GM12872 (cell line): ENCODE measurements around the gene CSF1R.

Experiments used
- TF ChIP-seq, protein P1 (sequence below): IDR thresholded peaks from 3 replicates; pipeline ENCODE4 v1.5.1; 2011; ENCODE audit warnings: low read depth, mild to moderate bottlenecking, low read length, moderate library complexity; ENCODE audit not compliant: insufficient read depth

Gene CSF1R

DNA sequence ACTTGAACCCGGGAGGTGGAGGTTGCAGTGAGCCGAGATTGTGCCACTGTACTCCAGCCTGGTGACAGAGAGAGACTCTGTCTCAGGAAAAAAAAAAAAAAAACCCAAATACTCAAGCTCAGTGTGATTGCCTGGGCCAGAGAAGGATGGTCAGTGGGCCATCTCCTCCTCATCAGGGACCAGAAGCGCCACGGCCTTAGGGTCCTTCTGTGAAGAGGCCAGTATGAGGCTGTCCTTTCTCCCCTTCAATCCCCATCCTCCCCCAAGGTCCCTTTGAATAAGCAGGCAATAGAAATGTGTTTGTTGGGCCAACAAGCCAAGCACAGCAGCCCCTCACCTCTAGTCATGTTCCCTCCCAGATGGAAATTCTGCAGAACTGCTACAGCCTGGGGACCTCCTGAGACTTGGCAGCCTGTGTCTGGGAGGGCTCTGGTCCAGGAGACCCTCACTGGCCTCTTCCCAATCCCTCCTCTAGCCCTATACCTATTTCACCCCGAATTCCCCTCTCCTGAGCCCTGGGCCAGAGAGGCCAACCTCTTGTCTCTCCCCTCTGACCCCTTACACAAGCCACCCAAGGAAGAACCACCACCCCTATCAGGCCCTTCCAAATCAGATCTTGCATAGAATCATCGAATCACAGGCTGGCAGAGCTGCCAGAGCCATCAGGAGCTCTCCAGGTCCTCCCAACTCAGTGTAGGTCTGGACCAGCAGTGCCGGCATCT, 1.0 kb downstream of the CSF1R start:
- TF ChIP-seq, protein P1, sequence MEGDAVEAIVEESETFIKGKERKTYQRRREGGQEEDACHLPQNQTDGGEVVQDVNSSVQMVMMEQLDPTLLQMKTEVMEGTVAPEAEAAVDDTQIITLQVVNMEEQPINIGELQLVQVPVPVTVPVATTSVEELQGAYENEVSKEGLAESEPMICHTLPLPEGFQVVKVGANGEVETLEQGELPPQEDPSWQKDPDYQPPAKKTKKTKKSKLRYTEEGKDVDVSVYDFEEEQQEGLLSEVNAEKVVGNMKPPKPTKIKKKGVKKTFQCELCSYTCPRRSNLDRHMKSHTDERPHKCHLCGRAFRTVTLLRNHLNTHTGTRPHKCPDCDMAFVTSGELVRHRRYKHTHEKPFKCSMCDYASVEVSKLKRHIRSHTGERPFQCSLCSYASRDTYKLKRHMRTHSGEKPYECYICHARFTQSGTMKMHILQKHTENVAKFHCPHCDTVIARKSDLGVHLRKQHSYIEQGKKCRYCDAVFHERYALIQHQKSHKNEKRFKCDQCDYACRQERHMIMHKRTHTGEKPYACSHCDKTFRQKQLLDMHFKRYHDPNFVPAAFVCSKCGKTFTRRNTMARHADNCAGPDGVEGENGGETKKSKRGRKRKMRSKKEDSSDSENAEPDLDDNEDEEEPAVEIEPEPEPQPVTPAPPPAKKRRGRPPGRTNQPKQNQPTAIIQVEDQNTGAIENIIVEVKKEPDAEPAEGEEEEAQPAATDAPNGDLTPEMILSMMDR = no peak

DNA sequence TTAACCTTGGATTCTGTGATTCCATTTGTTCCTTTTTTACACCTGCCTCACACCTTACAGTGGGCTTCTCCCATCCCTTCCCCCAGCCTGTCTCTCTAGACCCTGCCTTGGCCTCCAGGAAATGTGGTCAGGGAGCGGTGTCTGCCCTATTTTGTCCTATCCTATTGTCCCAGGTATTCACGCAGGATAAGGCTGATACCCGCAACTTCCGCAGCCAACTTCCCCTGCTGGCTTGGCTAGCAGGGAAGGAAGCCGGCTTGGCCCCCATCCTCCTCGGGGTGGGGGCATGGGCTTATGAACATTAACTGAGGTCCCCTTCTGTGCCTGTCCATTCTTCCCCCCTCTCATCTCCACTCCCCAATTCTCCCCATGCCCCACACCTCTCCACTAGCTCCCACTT, 3.5 kb downstream of the CSF1R start:
- TF ChIP-seq, protein P1 = no peak

DNA sequence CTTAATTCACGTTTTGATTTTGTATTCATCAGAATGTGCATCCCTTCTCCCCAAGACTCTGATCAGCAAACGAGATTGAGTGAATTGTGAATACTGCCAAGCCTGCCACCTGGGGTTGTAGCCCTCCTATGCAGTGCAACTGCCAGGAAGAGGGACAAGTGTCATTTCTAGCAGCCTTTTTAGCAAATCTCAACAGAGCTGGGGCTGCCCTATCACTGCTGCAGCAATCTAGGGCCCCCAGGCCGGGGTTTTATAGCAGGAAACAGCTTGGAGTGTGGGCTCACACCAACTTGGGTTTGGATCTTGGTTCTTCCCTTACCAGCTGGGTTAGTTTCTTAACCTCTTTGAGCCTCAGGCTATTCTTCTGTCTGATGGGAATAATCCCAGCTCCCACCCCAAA, 4.0 kb downstream of the CSF1R start:
- TF ChIP-seq, protein P1 = no peak

DNA sequence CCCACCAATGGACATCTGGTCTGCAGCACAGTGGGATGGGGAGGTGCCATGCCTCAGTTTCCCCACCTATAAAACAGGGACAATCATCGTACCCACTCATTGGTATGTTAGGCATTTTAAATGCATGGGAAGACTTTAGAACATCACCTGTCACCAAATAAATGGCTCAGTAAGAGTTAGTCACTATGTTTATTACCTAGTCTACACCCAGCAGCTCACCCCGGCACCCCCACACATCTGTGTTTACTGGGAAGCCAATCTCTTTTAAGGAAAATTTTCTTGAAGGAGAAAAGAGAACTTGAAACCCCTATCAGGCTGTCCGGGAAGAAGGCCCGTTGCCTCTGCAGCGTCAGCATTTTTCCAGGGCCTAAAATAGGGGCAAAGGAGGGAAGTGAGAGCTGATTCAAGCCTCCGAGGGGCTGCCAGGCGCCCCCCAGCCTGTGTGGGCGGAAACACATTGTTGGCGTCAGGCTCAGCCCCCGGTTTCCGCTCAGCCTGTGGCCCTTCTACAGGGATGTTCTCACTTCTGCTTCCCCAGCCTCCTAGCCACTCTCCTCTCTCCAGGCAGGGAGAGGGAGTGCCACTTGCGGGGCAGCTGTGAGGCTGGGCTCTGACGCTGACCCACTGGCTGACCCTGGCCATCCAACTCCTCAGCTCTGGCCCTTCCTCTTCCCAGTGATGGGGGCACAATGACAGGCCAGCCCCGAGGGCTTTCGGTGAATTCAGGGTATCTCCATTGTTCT, 4.6 kb downstream of the CSF1R start:
- TF ChIP-seq, protein P1 = no peak

DNA sequence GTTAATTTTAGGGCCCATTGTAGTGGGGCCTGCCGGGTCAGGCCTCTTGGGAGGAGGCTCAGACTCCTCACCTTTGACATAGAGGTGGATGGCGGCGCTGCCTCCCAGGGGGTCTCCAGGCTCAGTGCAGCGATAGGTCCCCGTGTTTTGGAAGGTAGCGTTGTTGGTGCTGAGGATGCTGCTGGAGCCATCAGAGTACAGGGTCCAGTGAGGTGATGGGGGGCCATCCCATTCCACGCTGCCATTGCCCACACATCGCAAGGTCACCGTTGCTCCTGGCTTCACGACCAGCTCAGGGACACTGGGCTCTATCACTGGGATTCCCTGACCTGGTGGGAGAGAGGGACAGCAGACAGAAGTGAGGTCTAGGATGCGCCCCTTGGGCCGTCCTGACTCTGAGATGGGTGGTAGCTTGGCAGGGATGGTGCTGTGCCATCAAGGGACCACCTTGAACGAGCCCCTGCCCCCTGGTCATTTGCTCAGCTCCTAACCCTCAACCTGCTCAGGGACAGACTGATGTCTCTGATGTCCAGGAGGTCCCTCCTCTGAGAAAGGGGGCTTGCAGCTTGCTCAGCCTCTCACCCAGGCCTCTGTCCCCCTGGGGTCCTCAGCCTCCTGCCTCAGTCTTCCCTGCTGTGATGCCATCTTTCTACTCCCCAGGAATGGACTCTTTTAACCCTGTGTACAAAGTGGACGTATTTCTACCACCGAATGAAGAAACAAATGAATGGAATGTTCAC, 5.5 kb downstream of the CSF1R start:
- TF ChIP-seq, protein P1 = no peak

DNA sequence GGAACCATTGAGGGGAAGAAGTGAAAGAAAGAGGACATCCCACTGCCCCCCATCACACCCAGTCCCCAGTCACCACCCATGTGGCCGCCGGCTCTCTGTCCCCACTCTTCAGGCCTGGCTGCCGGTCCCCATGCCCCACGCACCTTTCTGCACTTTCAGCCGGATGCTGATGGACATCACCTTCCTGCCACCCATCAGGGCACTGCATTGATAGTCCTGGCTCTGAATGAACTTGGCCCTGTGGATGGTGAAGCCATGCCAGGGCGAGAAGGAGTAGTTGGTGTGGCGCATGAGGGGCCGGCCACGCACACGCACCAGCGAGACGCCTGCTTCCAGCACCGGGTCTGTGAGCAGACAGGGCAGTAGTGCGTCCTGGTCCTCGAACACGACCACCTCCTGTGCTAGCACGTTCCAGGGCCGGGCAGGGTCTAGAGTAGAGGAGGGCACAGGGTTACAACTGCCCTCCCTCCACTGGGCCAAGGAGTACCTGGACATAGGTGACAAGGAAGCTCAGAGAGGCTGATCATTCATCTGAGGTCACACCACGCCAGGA, 6.4 kb downstream of the CSF1R start:
- TF ChIP-seq, protein P1 = no peak

DNA sequence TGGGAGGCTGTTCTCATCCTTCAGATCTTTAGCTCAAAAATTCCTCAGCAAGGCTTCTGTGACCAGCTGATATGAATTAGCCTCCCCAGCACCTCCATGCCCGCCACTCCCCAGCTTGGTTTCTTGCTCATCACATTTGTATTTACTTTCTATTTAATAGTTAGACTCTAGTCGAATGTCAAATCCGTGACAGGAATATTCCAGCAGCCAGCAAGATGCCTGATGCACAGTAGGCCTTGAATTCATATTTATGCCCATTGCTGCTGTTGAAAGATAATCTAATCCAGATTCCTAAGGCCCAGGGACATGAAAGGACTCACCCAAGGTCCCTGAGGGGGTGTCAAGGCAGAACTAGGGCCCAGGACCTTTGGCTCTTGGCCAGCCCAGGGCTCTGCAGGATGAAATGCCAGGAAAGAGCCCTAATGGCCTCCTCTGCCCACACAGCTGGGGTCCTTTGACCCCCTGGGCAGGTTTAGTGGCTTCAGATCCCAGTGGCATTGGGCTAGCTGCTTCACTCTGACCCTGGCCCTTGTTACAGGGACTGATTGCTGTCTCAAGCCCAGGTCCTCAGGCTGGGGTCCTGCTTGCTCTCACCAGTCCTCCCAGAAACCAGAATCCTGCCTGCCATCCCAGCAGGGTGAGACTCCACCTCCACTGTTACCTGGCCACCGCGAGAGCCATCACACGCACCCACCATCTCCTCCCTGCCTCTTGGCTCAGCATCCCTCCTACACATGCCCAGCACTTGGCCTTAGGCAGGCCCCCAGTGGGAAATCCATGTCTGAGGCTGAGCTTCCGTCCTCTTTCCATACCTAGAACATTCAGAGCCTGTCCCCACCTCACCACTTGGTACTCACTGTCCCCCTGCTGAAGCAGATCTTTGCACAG, 7.3 kb downstream of the CSF1R start:
- TF ChIP-seq, protein P1 = no peak
